SU-DHL-6 (cell line): ENCODE measurements around the gene TTC38.

Experiments
- H2AFZ ChIP-seq: fragments of 200-600 bp; sonication (generic); 2 replicates; pipeline ENCODE4 v1.6.1; 2014; ENCODE audit warnings: low read depth, mild to moderate bottlenecking, moderate library complexity, mixed read lengths, antibody characterized with exemption, low read length; ENCODE audit not compliant: severe bottlenecking
- H3F3A ChIP-seq: fragments of 200-600 bp; shearing (Covaris generic); 2 replicates; pipeline ENCODE4 v1.6.0; 2016; ENCODE audit warnings: antibody characterized with exemption, mild to moderate bottlenecking; ENCODE audit not compliant: insufficient read depth
- H3K27ac ChIP-seq: fragments of 200-600 bp; sonication (generic); 2 replicates; pipeline ENCODE4 v1.5.1; 2016; ENCODE audit warnings: low read depth, mild to moderate bottlenecking, low read length, moderate library complexity, mixed read lengths
- H3K27me3 ChIP-seq: fragments of 200-600 bp; sonication (generic), shearing (Covaris generic); 2 replicates; pipeline ENCODE4 v1.6.0; 2014; ENCODE audit warnings: mild to moderate bottlenecking, low read length
- H3K36me3 ChIP-seq: fragments of 200-600 bp; sonication (generic); 2 replicates; pipeline ENCODE4 v1.6.1; 2014; ENCODE audit warnings: mild to moderate bottlenecking, low read length, mixed read lengths
- H3K4me2 ChIP-seq: fragments of 300-600, 200-600 bp; shearing (Covaris generic), sonication (generic); 2 replicates; pipeline ENCODE4 v1.6.0; 2014; ENCODE audit warnings: low read length, low read depth, mild to moderate bottlenecking; ENCODE audit not compliant: poor library complexity, severe bottlenecking
- H3K4me3 ChIP-seq: fragments of 200-600 bp; sonication (generic); 2 replicates; pipeline ENCODE4 v1.5.1; 2014; ENCODE audit warnings: antibody characterized with exemption, low read length, mild to moderate bottlenecking, mixed read lengths; ENCODE audit not compliant: insufficient read depth, poor library complexity, severe bottlenecking
- H3K79me2 ChIP-seq: fragments of 200-600 bp; sonication (generic); 2 replicates; pipeline ENCODE4 v1.6.1; 2014; ENCODE audit warnings: mild to moderate bottlenecking, low read length, moderate library complexity; ENCODE audit not compliant: insufficient read depth
- H3K9ac ChIP-seq: fragments of 200-600 bp; sonication (generic); 2 replicates; pipeline ENCODE4 v1.7.0; 2014; ENCODE audit warnings: mild to moderate bottlenecking, low read length
- H3K9me2 ChIP-seq: fragments of 200-600 bp; sonication (generic); replicated peaks from 2 replicates; pipeline ENCODE4 v1.6.1; 2014; ENCODE audit warnings: low read length; ENCODE audit not compliant: insufficient read depth
- H3K9me3 ChIP-seq: fragments of 200-600 bp; sonication (generic); 2 replicates; pipeline ENCODE4 v1.6.1; 2014; ENCODE audit warnings: low read length, mixed read lengths; ENCODE audit not compliant: insufficient read depth
- H4K20me1 ChIP-seq: fragments of 200-600 bp; sonication (generic); 2 replicates; pipeline ENCODE4 v1.6.1; 2014; ENCODE audit warnings: low read depth, mild to moderate bottlenecking, antibody characterized with exemption, low read length, moderate library complexity, mixed read lengths
- CTCF ChIP-seq: fragments of 200-600 bp; sonication (generic); IDR thresholded peaks from one replicate; pipeline ENCODE4 v1.5.1; 2017; ENCODE audit warnings: antibody characterized with exemption, mild to moderate bottlenecking, low read length, moderate library complexity; ENCODE audit not compliant: insufficient read depth, poor library complexity, severe bottlenecking
- EZH2phosphoT487 ChIP-seq: fragments of 200-600 bp; sonication (generic), shearing (Covaris generic); conservative IDR thresholded peaks from 2 replicates; pipeline ENCODE4 v1.6.1; 2018; ENCODE audit warnings: mild to moderate bottlenecking, antibody characterized with exemption, low read length, moderate library complexity, mixed read lengths

The TTC38 gene

GRCh38 chr22:46286941-46287872, 19.4 kb downstream of the TTC38 start:
- TF ChIP-seq EZH2phosphoT487 (no peak), CTCF (no peak)
- peak overlapping the region; percentile 45 for H3K9ac ChIP-seq
- H3K4me2 ChIP-seq = peak overlapping the region; percentile 51
- no peaks in the 10 kb centered on the region for H3F3A ChIP-seq
- H3K9me3 ChIP-seq = no peaks in the 10 kb centered on the region
- H3K27me3 ChIP-seq = no peaks in the 10 kb centered on the region
- H3K36me3 ChIP-seq = no peaks in the 10 kb centered on the region
- H4K20me1 ChIP-seq = no peaks in the 10 kb centered on the region
- H3K27ac ChIP-seq = no peak overlapping the region
- H3K79me2 ChIP-seq = no peaks in the 10 kb centered on the region
- peak overlapping the region; percentile 53 for H2AFZ ChIP-seq
- no peaks in the 10 kb centered on the region for H3K9me2 ChIP-seq
- no peak overlapping the region for H3K4me3 ChIP-seq

- Histone ChIP-seq H3K27ac (no peak overlapping the region), H3K4me2 (peak overlapping the region; percentile 51), H3K4me3 (peak overlapping the region; percentile 27), H3K9ac (peak overlapping the region; percentile 45), H3K36me3 (no peaks in the 10 kb centered on the region), H3F3A (no peaks in the 10 kb centered on the region), H3K27me3 (no peaks in the 10 kb centered on the region), H3K79me2 (no peaks in the 10 kb centered on the region), H2AFZ (peak overlapping the region; percentile 53), H3K9me2 (no peaks in the 10 kb centered on the region), H3K9me3 (no peaks in the 10 kb centered on the region), H4K20me1 (no peaks in the 10 kb centered on the region)
- no peak for TF ChIP-seq CTCF
- no peak for TF ChIP-seq EZH2phosphoT487
Observed at GRCh38 chr22:46287873-46288751, 20.3 kb downstream of the TTC38 start.

GRCh38 chr22:46288846-46289243, 21.0 kb downstream of the TTC38 start:
- Histone ChIP-seq H3K9me3 (no peaks in the 10 kb centered on the region), H2AFZ (no peak overlapping the region), H4K20me1 (no peaks in the 10 kb centered on the region), H3K9me2 (no peaks in the 10 kb centered on the region), H3K79me2 (no peaks in the 10 kb centered on the region), H3K4me2 (no peak overlapping the region), H3K27me3 (no peaks in the 10 kb centered on the region), H3F3A (no peaks in the 10 kb centered on the region), H3K27ac (no peak overlapping the region), H3K36me3 (no peaks in the 10 kb centered on the region), H3K9ac (no peak overlapping the region), H3K4me3 (no peak overlapping the region)
- TF ChIP-seq EZH2phosphoT487 = no peak
- TF ChIP-seq CTCF = no peak
